SKM-1 (cell line): ENCODE data around the gene SRL.
"Not testable (repeated sequence)": the region's sequence is repeated elsewhere in the genome, so short reads cannot be mapped to it uniquely, and the experiment has no call there.

Experiments used
- DNase-seq: peaks from one replicate; lab custom pipeline; 2025; ENCODE audit not compliant: unreplicated experiment; lab: John Stamatoyannopoulos, UW

Gene SRL

GRCh38 chr16:4166821-4167220 lies 75.1 kb downstream of the SRL start:
- DNase-seq, result no peak

GRCh38 chr16:4160658-4161430 lies 81.0 kb downstream of the SRL start:
- DNase-seq, result no peak

- no peak for DNase-seq
These were observed 82.2 kb downstream of the SRL start for GRCh38 chr16:4159726-4160125.

GRCh38 chr16:4158143-4159093 lies 83.5 kb downstream of the SRL start:
- DNase-seq, result no peak

- DNase-seq, result no peak
These were observed 84.5 kb downstream of the SRL start for GRCh38 chr16:4157376-4157825.

- not testable (repeated sequence) for DNase-seq
These were observed 85.4 kb downstream of the SRL start for GRCh38 chr16:4156503-4156902.

- DNase-seq, result not testable (repeated sequence)
These were observed 88.5 kb downstream of the SRL start for GRCh38 chr16:4153364-4153763.

GRCh38 chr16:4152267-4152666 lies 89.6 kb downstream of the SRL start:
- DNase-seq, result no peak

- DNase-seq, result no peak
These were observed 94.6 kb downstream of the SRL start for GRCh38 chr16:4147236-4147635.

GRCh38 chr16:4142268-4142667 lies 99.6 kb downstream of the SRL start:
- DNase-seq, result no peak

- no peak for DNase-seq
These were observed 100.3 kb downstream of the SRL start for GRCh38 chr16:4141604-4142003.

- DNase-seq, result no peak
These were observed 101.2 kb downstream of the SRL start for GRCh38 chr16:4140652-4141051.

GRCh38 chr16:4139968-4140367 lies 101.9 kb downstream of the SRL start:
- DNase-seq, result no peak
